ENCODE measurements around the gene EFHC1. TPM values are rescaled to one million over a fixed set of nuclear protein-coding genes. Genes with fewer than 3 reads are reported as not detected.

The EFHC1 gene
- total RNA-seq, 1 donor from 2014 or later, result 25.6 TPM

DNA sequence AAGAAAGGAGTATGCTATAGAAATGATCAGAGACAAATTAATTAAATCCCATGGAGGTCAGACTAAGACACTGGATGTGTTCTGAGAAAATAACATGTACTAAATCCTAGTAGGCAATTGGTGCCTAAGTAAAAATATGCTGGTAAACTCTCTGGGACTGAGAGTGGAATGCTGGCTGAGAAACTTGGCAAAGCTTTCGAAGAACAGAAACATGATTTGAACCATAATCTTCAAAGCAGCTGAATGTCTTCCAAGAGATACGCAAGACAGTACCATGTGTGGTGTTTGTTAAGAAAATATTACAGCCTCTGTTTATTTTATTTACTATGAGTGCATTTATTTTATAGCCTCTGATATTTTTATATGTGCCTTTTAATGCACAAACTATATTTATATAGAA is 55.2 kb downstream of the EFHC1 start:
- no peak for FAIRE-seq
- H4K20me1 ChIP-seq (ENCODE audit: insufficient read depth, low read length), result no peaks in the 10 kb centered on the region
- no peak overlapping the region for H3K27ac ChIP-seq (ENCODE audit: low read depth, low read length)
- no peak overlapping the region for H3K9ac ChIP-seq (ENCODE audit: low read length)
- H2AFZ ChIP-seq (ENCODE audit: low read depth, low read length), result no peak overlapping the region
- no peak overlapping the region for H3K4me2 ChIP-seq (ENCODE audit: low read length)
- no peak for DNase-seq (ENCODE audit: low read depth)
- no peak overlapping the region for H3K27ac Mint-ChIP-seq (ENCODE audit: unreplicated experiment)
- H3K27me3 Mint-ChIP-seq (ENCODE audit: low read depth, unreplicated experiment), result no peaks in the 10 kb centered on the region
- H3K27me3 ChIP-seq (ENCODE audit: insufficient read depth, low read length), result no peaks in the 10 kb centered on the region
- H3K36me3 ChIP-seq (ENCODE audit: insufficient read depth, low read length), result no peaks in the 10 kb centered on the region
- H3K4me3 ChIP-seq (ENCODE audit: insufficient read depth, low read depth, low read length), result no peak overlapping the region
- H3K9me3 ChIP-seq (ENCODE audit: insufficient read depth, low read depth, low read length), result no peaks in the 10 kb centered on the region
- no peaks in the 10 kb centered on the region for H3K4me1 Mint-ChIP-seq (ENCODE audit: low read depth, unreplicated experiment)
- H3K36me3 Mint-ChIP-seq (ENCODE audit: low read depth, unreplicated experiment), result peaks cover 8% of the 10 kb centered on the region
- no peaks in the 10 kb centered on the region for H3K4me1 ChIP-seq (ENCODE audit: insufficient read depth, low read length)
- TF ChIP-seq, protein P1, sequence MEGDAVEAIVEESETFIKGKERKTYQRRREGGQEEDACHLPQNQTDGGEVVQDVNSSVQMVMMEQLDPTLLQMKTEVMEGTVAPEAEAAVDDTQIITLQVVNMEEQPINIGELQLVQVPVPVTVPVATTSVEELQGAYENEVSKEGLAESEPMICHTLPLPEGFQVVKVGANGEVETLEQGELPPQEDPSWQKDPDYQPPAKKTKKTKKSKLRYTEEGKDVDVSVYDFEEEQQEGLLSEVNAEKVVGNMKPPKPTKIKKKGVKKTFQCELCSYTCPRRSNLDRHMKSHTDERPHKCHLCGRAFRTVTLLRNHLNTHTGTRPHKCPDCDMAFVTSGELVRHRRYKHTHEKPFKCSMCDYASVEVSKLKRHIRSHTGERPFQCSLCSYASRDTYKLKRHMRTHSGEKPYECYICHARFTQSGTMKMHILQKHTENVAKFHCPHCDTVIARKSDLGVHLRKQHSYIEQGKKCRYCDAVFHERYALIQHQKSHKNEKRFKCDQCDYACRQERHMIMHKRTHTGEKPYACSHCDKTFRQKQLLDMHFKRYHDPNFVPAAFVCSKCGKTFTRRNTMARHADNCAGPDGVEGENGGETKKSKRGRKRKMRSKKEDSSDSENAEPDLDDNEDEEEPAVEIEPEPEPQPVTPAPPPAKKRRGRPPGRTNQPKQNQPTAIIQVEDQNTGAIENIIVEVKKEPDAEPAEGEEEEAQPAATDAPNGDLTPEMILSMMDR (IDR thresholded peaks at IDR 0.05; ENCODE audit: insufficient read depth, low read depth, low read length), result no peak
- TF ChIP-seq EZH2 (IDR thresholded peaks at IDR 0.05; ENCODE audit: insufficient read depth, low read length), result no peak
- H3K4me3 Mint-ChIP-seq (ENCODE audit: unreplicated experiment), result no peak overlapping the region
- H3K9me3 Mint-ChIP-seq (ENCODE audit: unreplicated experiment), result no peaks in the 10 kb centered on the region
- H3K79me2 ChIP-seq (ENCODE audit: insufficient read depth, low read length), result no peaks in the 10 kb centered on the region

DNA sequence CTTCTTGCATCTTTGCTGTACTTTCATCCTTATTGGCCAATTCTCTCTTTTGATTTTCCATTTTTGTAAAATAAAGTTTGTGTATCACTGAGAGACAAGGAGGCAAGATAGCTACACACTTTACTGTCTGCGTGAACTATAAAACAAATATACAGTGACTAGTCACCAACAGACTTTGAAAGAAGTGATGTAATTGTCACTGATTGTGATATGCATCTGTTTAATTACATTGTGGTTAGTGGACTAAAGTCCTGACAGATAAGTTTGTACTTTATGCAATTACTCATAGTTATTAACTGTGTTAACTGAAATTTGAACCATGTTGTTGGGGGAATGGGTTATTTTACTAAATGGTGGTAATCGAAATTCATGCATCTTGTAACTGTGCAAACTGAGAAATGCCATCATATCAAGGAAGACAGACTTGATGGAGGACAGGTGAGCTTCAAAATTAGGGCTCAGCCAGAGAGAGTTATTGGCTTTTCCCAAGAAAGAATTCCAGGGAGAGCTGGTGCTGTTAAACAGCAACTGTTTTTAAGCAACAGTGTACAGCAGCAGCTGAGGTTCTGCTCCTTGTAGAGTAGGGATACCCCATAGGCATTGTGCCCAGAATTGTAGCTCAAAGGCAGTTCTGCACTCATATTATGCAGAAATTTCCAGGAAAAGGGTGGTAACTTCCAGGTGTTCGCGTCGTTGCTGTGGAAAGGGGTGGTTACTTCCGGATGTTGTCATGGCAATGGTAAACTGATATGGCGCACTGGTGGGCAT is 62.9 kb downstream of the EFHC1 start:
- Histone ChIP-seq H3K4me2 (ENCODE audit: low read length) (no peak overlapping the region), H2AFZ (ENCODE audit: low read depth, low read length) (no peak overlapping the region), H3K9me3 (ENCODE audit: insufficient read depth, low read depth, low read length) (no peaks in the 10 kb centered on the region), H3K27me3 (ENCODE audit: insufficient read depth, low read length) (no peaks in the 10 kb centered on the region), H3K9ac (ENCODE audit: low read length) (no peak overlapping the region), H3K27ac (ENCODE audit: low read depth, low read length) (no peak overlapping the region), H3K79me2 (ENCODE audit: insufficient read depth, low read length) (no peaks in the 10 kb centered on the region), H4K20me1 (ENCODE audit: insufficient read depth, low read length) (no peaks in the 10 kb centered on the region), H3K4me1 (ENCODE audit: insufficient read depth, low read length) (peaks cover 4% of the 10 kb centered on the region), H3K4me3 (ENCODE audit: insufficient read depth, low read depth, low read length) (no peak overlapping the region), H3K36me3 (ENCODE audit: insufficient read depth, low read length) (no peaks in the 10 kb centered on the region)
- Mint-ChIP-seq H3K27ac (ENCODE audit: unreplicated experiment) (no peak overlapping the region), H3K4me3 (ENCODE audit: unreplicated experiment) (no peak overlapping the region), H3K4me1 (ENCODE audit: low read depth, unreplicated experiment) (no peaks in the 10 kb centered on the region), H3K36me3 (ENCODE audit: low read depth, unreplicated experiment) (peaks cover 16% of the 10 kb centered on the region), H3K27me3 (ENCODE audit: low read depth, unreplicated experiment) (no peaks in the 10 kb centered on the region), H3K9me3 (ENCODE audit: unreplicated experiment) (no peaks in the 10 kb centered on the region)
- DNase-seq (ENCODE audit: low read depth), result peak; percentile 63
- TF ChIP-seq, protein P1 (IDR thresholded peaks at IDR 0.05; ENCODE audit: insufficient read depth, low read depth, low read length), result no peak
- no peak for TF ChIP-seq EZH2 (IDR thresholded peaks at IDR 0.05; ENCODE audit: insufficient read depth, low read length)
- no peak for FAIRE-seq

DNA sequence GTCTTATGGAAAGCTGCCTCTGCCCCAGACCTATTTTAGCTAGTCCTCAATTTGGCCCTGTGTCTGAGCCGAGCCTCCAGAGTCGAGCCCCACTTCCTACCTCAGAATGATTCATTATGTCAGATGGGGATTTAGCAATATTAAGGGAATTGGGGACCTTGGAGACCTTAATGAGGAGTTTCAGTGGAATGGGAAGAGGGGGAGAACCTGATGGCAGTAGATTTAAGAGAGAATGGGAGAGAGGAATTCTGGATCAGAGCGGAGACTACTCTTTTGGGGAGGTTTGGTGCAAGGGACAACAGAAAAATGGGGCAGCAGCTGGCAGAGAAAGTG is 63.5 kb downstream of the EFHC1 start:
- Mint-ChIP-seq H3K27me3 (ENCODE audit: low read depth, unreplicated experiment) (no peaks in the 10 kb centered on the region), H3K9me3 (ENCODE audit: unreplicated experiment) (no peaks in the 10 kb centered on the region), H3K4me1 (ENCODE audit: low read depth, unreplicated experiment) (no peaks in the 10 kb centered on the region), H3K4me3 (ENCODE audit: unreplicated experiment) (no peak overlapping the region), H3K36me3 (ENCODE audit: low read depth, unreplicated experiment) (peaks cover 16% of the 10 kb centered on the region), H3K27ac (ENCODE audit: unreplicated experiment) (no peak overlapping the region)
- no peak overlapping the region for H3K4me2 ChIP-seq (ENCODE audit: low read length)
- DNase-seq (ENCODE audit: low read depth), result no peak
- H3K4me3 ChIP-seq (ENCODE audit: insufficient read depth, low read depth, low read length), result no peak overlapping the region
- H3K4me1 ChIP-seq (ENCODE audit: insufficient read depth, low read length), result peaks cover 4% of the 10 kb centered on the region
- no peak for FAIRE-seq
- no peaks in the 10 kb centered on the region for H3K9me3 ChIP-seq (ENCODE audit: insufficient read depth, low read depth, low read length)
- no peak overlapping the region for H3K9ac ChIP-seq (ENCODE audit: low read length)
- TF ChIP-seq, protein P1 (IDR thresholded peaks at IDR 0.05; ENCODE audit: insufficient read depth, low read depth, low read length), result no peak
- TF ChIP-seq EZH2 (IDR thresholded peaks at IDR 0.05; ENCODE audit: insufficient read depth, low read length), result no peak
- no peaks in the 10 kb centered on the region for H3K27me3 ChIP-seq (ENCODE audit: insufficient read depth, low read length)
- H4K20me1 ChIP-seq (ENCODE audit: insufficient read depth, low read length), result no peaks in the 10 kb centered on the region
- H3K36me3 ChIP-seq (ENCODE audit: insufficient read depth, low read length), result no peaks in the 10 kb centered on the region
- no peak overlapping the region for H2AFZ ChIP-seq (ENCODE audit: low read depth, low read length)
- H3K79me2 ChIP-seq (ENCODE audit: insufficient read depth, low read length), result no peaks in the 10 kb centered on the region
- H3K27ac ChIP-seq (ENCODE audit: low read depth, low read length), result no peak overlapping the region

Measured in astrocyte (in vitro differentiated cells and primary cell).